SH-SY5Y (cell line): ENCODE data around the gene YY1.

Source experiments
- GATA2 ChIP-seq: IDR thresholded peaks from 2 replicates; pipeline ENCODE4 v1.6.1; 2011; ENCODE audit warnings: mild to moderate bottlenecking, low read depth, low read length
- GATA3 ChIP-seq: IDR thresholded peaks from 2 replicates; pipeline ENCODE4 v1.6.1; 2011; ENCODE audit warnings: low read depth, mild to moderate bottlenecking, low read length, moderate library complexity

- no peak for TF ChIP-seq GATA3
- TF ChIP-seq GATA2, result no peak
These were observed 74.0 kb downstream of the YY1 start for GRCh38 chr14:100312877-100313400.
